Lower leg skin (tissue), 3 donors: Measurements from ENCODE around the gene LDAH.
"Not testable (repeated sequence)": the region's sequence is repeated elsewhere in the genome, so short reads cannot be mapped to it uniquely, and the experiment has no call there.

Experiments
- POLR2A ChIP-seq, 2 donors: fragments of 450-650 bp; IDR thresholded peaks; one replicate each; pipeline ENCODE4 v1.6.1; 2016 to 2017; ENCODE audit warnings: antibody characterized with exemption in 2 of 2, mild to moderate bottlenecking in 1 of 2, moderate library complexity in 1 of 2
- TF ChIP-seq, protein P1 (sequence below), 3 donors: fragments of 450-650 bp; IDR thresholded peaks; one replicate each; pipeline ENCODE4 v1.5.1; 2016; ENCODE audit warnings: antibody characterized with exemption in 3 of 3, mild to moderate bottlenecking in 3 of 3, moderate library complexity in 2 of 3

DNA sequence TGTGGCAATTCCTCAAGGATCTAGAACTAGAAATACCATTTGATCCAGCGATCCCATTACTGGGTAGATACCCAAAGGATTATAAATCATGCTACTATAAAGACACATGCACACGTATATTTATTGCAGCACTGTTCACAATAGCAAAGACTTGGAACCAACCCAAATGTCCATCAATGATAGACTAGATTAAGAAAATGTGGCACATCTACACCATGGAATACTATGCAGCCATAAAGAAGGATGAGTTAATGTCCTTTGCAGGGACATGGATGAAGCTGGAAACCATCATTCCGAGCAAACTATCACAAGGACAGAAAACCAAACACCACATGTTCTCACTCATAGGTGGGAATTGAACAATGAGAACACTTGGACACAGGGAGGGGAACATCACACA lies 106.7 kb downstream of the LDAH start:
- not testable (repeated sequence) for TF ChIP-seq POLR2A (IDR thresholded peaks at IDR 0.05)
- TF ChIP-seq, protein P1, sequence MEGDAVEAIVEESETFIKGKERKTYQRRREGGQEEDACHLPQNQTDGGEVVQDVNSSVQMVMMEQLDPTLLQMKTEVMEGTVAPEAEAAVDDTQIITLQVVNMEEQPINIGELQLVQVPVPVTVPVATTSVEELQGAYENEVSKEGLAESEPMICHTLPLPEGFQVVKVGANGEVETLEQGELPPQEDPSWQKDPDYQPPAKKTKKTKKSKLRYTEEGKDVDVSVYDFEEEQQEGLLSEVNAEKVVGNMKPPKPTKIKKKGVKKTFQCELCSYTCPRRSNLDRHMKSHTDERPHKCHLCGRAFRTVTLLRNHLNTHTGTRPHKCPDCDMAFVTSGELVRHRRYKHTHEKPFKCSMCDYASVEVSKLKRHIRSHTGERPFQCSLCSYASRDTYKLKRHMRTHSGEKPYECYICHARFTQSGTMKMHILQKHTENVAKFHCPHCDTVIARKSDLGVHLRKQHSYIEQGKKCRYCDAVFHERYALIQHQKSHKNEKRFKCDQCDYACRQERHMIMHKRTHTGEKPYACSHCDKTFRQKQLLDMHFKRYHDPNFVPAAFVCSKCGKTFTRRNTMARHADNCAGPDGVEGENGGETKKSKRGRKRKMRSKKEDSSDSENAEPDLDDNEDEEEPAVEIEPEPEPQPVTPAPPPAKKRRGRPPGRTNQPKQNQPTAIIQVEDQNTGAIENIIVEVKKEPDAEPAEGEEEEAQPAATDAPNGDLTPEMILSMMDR (IDR thresholded peaks at IDR 0.05) = not testable (repeated sequence)
